Stimulated activated CD8-positive, alpha-beta memory T cell treated with anti-CD3 and anti-CD28 coated beads, Interleukin-4, amount 100 ng/mL, for 48 hours (primary cell): ENCODE data around the gene GSK3B.
"Not testable (repeated sequence)": the region's sequence is repeated elsewhere in the genome, so short reads cannot be mapped to it uniquely, and the experiment has no call there.

Source experiments
- DNase-seq: peaks from one replicate; pipeline ENCODE4 v3.0.0-alpha.2; 2020

Gene GSK3B

DNA sequence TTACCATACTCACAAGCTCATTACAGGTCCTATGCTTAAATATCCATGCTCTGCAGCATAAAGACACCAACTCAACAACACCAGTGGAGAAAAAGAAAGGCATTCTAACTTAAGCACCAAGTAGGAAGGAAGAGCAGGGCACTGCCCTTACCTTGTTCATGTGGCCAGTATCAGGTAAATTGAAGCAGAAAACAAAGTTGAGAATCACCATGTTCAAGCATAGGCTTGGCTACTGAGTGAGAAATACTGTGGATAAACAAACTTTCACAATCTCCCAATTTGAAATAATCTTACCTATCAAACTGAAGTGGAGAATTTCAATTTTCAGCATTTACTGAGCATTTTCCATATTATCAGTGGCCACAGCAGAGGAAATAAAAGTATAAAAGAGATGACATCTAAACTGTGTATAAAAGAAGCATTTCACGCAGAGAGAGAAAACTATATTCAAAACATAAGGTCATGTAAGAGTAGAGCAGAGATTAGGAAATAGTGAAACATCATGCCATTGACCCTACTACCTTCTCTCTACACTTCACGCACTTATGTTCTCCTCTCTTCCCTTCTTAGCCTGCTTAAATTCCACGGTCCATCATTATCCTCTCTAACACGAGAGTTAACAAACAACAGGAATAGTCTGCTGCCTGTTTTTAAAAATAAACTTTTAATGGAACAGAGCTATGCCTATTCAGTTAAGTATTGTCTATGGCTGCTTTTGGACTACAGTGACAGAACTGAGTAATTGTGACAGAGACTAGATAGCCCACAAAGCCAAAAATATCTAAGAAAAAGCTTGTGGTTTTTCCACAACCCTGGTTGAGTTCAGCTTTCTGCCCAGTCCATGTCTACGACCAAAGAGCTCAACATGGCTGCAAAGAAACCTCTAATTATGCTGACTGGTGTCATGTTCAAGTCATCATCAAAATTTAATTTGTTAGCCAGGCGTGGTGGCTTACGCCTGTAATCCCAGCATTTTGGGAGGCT, 169.8 kb downstream of the GSK3B start:
- DNase-seq = no peak

- no peak for DNase-seq
Measured at GRCh38 chr3:119918992-119919933, 175.0 kb downstream of the GSK3B start.

DNA sequence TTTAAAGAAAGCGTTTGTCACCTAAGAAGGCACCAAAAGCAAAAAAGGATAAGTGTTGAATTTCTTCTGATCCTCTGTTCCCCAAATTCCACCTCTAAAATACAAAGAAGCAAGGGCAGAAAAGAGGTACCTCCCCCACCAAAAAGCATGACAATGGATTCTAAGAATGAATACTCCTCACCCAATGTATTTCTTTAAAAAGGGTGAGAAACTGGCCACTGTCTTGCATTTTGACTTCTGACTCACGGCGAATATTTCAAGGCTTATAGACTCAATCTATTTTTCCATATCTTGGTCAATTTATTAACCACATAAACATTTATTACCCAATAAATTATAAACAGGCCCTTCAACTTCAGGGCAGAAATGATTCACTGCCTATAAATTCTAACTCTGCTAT, 181.2 kb downstream of the GSK3B start:
- DNase-seq = no peak

GRCh38 chr3:119912220-119912619, 182.0 kb downstream of the GSK3B start:
- DNase-seq = no peak

DNA sequence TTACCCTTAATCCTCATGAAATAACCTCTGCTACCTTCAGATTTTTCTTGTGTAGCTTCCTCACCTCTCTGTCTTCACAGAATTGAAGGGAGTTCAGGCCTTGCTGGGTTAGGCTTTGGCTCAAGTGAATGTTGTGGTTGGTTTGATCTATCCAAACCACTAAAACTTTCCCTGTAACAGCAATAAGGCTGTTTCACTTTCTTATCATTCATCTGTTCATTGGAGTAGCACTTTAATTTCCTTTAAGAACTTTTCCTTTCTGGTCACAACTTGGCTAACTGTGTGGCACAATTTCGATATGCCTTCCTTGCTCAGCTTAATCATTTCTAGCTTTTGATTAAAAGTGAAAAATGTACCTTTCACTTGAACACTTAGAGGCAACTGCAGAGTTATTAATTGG, 182.5 kb downstream of the GSK3B start:
- DNase-seq = no peak

DNA sequence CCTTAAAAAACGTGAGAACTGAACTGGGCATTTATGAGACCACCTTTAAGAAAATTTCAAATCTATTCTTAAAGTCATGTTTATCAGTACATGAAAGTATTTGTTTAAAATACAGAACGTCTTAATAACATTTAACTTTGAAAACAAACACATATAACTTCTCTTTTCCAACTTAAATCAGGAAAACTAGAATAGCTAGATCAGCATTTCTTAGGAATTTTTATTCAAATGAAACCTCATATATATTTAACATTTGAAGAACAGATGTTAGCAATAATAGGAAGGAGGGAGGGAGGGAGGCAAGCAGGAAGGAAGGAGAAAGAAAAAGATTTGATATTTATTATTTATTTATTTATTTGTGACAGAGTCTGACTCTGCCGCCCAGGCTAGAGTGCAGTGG, 192.2 kb downstream of the GSK3B start:
- DNase-seq = no peak

GRCh38 chr3:119901148-119901547, 193.1 kb downstream of the GSK3B start:
- DNase-seq = no peak

DNA sequence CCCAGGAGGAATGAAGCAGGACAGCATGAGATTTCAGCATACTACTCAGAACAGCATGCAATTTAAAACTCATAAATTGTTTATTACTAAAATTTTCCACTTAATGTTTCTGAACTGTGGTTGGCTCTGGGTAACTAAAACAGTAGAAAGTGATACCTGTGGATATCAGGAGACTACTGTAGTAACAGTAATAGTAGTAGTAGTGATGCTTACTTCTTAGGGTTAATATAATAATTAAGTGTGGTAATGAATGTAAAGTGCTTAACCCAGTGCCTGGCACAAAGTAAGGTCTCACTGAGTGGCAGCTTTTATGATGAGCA, 195.1 kb downstream of the GSK3B start:
- DNase-seq = no peak

DNA sequence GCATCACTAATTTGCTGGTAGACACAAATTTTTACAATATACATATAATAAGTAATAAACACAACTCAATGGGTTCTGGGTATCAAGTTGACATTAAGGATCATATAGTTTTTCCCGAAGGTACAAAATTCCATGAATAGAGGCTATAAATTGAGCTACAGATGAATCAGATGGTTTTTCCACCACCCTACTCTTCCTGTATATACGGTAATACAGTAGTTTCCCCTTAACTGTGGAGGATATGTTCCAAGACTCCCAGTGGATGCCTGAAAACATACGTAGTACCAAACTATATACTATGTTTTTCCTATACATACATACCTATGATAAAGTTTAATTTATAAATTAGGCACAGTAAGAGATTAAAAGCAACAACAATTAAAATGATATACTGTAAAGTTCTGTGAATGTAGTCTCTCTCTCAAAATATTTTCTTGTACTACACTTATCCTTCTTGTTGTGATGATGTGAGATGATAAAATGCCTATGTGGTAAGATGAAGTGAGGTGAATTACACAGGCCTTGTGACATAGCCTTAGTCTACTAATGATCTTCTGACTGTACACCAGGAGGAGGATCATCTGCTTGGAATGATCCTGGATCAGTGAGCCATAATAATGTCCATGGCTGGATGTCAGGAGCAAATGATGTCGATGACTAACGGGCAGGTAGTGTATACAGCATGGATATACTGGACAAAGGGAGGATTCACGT, 195.6 kb downstream of the GSK3B start:
- DNase-seq = no peak

- DNase-seq = no peak
Measured at GRCh38 chr3:119894195-119894594, 200.1 kb downstream of the GSK3B start.

GRCh38 chr3:119893769-119894168, 200.5 kb downstream of the GSK3B start:
- DNase-seq = no peak

DNA sequence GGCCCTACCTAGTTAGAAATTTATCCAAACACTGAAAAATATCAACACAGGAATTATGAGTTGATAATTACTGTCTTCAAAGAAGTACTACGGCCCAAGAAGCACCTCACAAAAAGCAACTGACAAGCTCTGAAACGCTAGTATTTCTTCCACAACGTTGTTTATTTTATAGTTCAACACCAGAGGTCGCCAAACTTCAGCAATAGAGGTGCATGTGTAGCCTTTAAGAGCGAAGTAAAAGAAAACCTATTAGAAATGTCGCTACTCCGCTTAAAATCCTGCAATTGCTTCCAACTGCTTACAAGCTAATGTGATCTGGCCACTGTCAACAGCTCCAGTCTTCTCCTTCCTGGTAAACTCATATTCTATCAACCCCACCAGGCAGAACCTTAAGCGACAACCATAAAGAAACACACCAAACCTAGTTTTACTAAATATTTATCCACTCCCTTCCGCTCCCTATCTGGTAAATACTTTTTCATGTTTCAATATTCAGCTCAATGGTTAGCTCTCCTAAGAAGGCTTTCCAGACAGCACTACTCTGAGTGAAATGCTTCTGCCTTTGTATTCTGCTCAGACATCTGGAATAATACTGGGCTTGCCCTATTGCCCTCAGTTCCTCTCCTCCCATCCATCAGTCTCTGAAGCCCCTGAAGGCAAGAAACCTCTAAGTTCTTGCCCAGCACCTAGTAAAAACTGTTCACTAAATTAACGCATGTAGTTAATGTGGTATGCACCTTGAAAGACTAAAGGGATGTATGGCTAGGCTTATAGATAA, 202.1 kb downstream of the GSK3B start:
- peak; percentile 39 for DNase-seq

- not testable (repeated sequence) for DNase-seq
Measured at GRCh38 chr3:119888681-119889080, 205.6 kb downstream of the GSK3B start.

DNA sequence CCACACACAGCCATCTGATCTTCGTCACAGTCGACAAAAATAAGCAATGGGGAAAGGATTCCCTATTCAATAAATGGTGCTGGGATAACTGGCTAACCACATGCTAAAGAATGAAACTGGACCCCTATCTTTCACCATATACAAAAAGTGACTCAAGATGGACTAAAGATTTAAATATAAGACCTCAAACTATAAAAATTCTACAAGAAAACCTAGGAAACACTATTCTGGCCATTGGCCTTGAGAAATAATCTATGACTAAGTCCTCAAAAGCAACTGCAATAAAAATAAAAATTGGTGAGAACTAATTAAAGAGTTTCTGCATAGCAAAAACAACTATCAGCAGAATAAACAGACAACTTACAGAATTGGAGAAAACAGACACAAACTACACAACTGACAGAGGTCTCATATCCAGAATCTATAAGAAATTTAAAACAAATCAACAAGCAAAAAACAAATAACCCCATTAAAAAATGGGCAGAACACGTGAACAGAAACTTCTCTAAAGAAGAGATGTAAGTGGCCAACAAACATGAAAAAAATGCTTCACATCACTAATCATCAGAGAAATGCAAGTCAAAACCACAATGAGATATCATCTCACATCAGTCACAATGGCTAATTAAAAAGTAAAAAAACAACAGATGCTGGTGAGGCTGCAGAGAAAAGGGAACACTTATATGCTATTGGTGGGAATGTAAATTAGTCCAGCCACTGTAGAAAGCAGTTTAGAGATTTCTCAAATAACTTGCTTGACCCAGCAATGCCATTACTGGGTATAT, 208.3 kb downstream of the GSK3B start:
- no peak for DNase-seq

GRCh38 chr3:119884161-119884557, 210.1 kb downstream of the GSK3B start:
- no peak for DNase-seq

GRCh38 chr3:119883461-119884160, 210.6 kb downstream of the GSK3B start:
- DNase-seq = no peak

DNA sequence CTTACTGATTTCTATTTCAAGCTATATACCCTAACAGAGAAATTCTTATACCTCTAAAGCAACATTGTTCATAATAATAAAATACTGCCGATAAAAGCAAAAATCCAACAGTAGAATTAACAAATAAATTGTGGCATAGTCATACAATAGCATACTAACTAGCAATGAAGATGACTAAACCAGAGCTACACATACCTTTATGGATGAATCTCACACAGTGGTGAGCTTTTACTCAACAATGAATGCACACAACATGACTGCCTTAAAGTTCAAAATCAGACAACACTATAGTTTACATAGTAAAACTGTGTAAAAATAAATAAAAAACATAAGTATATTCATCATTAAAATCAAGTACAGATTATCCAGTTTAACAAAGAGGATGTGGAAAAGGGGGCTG, 213.3 kb downstream of the GSK3B start:
- DNase-seq = no peak

- no peak for DNase-seq
Measured at GRCh38 chr3:119873646-119874045, 220.6 kb downstream of the GSK3B start.

DNA sequence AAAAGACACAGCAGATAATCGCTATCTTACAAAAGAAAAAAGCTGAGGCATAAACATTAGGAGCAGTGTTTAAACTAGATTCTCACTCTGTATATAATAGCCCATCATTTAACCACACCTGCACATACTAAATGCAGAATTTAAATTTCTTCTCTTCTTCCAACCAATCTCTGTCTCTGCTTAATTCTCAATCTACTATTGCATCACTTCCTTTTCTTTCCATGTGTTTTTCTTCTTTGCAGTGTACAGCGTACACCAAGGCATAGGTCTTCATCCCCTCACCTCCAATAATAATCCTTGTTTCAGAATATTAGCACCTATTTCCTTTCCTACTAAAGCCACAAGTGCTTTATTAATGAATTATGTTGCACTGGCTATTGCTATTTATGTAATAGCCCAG, 221.5 kb downstream of the GSK3B start:
- DNase-seq = no peak

DNA sequence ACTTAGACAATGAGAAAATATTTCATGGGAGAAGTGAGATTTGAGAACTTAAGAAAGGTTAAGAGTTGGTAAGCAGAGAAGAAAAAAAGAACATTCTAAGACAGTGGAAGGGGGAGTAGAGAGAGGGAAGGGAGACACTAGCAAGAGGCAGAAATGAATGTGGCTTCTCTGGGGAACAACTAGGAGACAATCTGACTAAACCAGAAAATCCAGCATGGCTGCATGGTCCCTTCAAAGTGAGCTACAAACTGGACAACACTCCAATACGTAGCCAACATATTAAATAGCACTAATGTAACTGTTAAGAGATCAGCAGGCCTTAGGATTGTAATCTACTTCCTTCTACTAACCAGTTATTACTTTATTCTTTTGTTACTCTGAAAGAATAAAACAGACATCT, 222.7 kb downstream of the GSK3B start:
- no peak for DNase-seq

- DNase-seq = no peak
Measured at GRCh38 chr3:119870512-119870911, 223.7 kb downstream of the GSK3B start.
